Upper lobe of left lung (tissue), 4 donors: ENCODE data around the gene GYPB.
"Not testable (repeated sequence)": the region's sequence is repeated elsewhere in the genome, so short reads cannot be mapped to it uniquely, and the experiment has no call there.

Experiments used
- CTCF ChIP-seq, 6 experiments: fragments of 450-650 bp in 4 of 6; fragments of 200-600 bp in 2 of 6; sonication (generic) in 2 of 6; IDR thresholded peaks; one replicate each; pipeline ENCODE4 v1.5.1; 2016 to 2019; ENCODE audit warnings: antibody characterized with exemption in 6 of 6
- EP300 ChIP-seq, 4 donors: sonication (generic); formaldehyde crosslinking; IDR thresholded peaks; one replicate each; pipeline ENCODE4 v1.5.1; 2017; ENCODE audit warnings: antibody characterized with exemption in 4 of 4, control low read depth in 2 of 4
- POLR2A ChIP-seq, 4 donors: fragments of 450-650 bp; IDR thresholded peaks; one replicate each; pipeline ENCODE4 v1.5.1; 2016 to 2017; ENCODE audit warnings: antibody characterized with exemption in 4 of 4, mild to moderate bottlenecking in 2 of 4
- POLR2AphosphoS5 ChIP-seq, 2 donors: sonication (generic); formaldehyde crosslinking; IDR thresholded peaks; one replicate each; pipeline ENCODE4 v1.5.1; 2017; ENCODE audit warnings: antibody characterized with exemption in 2 of 2

- not testable (repeated sequence) for TF ChIP-seq POLR2AphosphoS5, CTCF, EP300, POLR2A (IDR thresholded peaks at IDR 0.05)
These were observed 7.5 kb upstream of the GYPB start for GRCh38 chr4:144026682-144027081.
